Ishikawa (cell line): ENCODE measurements around the gene OR4E1.

Source experiments
- CEBPB ChIP-seq: IDR thresholded peaks from 2 replicates; pipeline ENCODE4 v1.6.1; 2012
- EGR1 ChIP-seq: IDR thresholded peaks from 2 replicates; pipeline ENCODE4 v1.6.1; 2012
- EP300 ChIP-seq: IDR thresholded peaks from 2 replicates; pipeline ENCODE4 v1.6.1; 2012; ENCODE audit warnings: borderline replicate concordance
- MAX ChIP-seq: IDR thresholded peaks from 2 replicates; pipeline ENCODE4 v1.6.1; 2012
- RAD21 ChIP-seq: IDR thresholded peaks from 2 replicates; pipeline ENCODE4 v1.6.1; 2012; ENCODE audit warnings: low read depth
- REST ChIP-seq: IDR thresholded peaks from 2 replicates; pipeline ENCODE4 v1.6.1; 2012; ENCODE audit warnings: low read depth, mild to moderate bottlenecking
- TAF1 ChIP-seq: IDR thresholded peaks from 2 replicates; pipeline ENCODE4 v1.6.1; 2012; ENCODE audit warnings: low read depth, mild to moderate bottlenecking
- TCF12 ChIP-seq: IDR thresholded peaks from 2 replicates; pipeline ENCODE4 v1.6.1; 2012; ENCODE audit warnings: low read depth
- USF1 ChIP-seq: IDR thresholded peaks from 2 replicates; pipeline ENCODE4 v1.6.1; 2012

- TF ChIP-seq EGR1 (no peak), TAF1 (no peak), MAX (no peak), EP300 (no peak), REST (no peak), USF1 (no peak), RAD21 (no peak), TCF12 (no peak), CEBPB (no peak)
These were observed 1.5 kb downstream of the OR4E1 start for GRCh38 chr14:21672116-21672515.
